ENCODE results near the gene SF3A1. TPM values are rescaled to one million over a fixed set of nuclear protein-coding genes. Genes with fewer than 3 reads are reported as not detected.

SF3A1 gene
- total and polyA plus RNA-seq, 2 of the 8 experiments (the other 6 are each of a cell fraction or from before 2014, with no cell fraction given) = 27.8 to 285 TPM

DNA sequence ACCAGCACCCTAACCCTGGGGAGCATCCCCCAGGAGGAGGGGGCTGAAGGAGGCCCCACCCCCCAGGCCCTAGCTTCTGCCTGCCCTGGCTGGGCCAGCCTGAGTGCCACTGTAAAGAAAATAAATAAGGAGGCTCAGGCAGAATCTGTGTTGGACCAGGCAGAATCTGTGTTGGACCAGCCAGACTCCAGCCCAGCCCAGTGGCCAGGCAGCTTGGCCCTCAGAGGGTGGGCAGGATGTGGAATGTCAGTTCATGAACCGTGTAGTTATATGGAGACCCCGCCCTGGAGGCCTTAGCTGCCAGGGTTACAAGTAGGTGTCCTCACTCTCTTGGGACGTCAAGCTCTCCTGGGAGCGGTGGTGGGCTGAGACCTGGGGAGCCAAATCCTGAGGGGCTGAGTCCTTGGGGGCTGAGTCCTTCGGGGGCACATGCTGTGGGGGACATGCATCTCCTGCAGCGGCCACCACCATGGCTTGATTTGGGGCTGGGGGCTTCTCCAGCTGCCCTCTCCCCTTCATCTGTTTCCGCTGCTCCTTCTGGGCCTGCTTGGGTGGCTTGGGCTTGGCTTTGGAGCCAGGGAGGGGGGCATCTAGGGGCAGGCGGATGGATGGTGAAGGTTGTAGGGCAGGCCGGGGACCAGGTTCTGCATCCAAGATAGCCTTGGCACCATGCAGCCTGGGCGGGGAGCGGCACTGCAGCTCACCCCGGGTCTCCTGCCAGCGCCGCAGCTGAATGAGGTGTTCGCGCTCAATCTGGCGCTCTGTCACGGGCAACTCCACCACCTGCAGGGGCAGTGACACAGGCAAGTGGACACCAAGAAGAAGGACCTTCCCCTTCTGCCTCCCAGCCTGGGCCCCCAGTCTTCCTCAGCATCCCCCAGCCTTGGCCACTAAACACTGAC lies 64.4 kb downstream of the SF3A1 start:
- H3K79me2 ChIP-seq (ENCODE audit: control insufficient read depth in 1 of 2, insufficient read depth in 2 of 2, low read length in 2 of 2) = no peaks in the 10 kb centered on the region
- no peak overlapping the region for H4K91ac ChIP-seq (replicated peaks; ENCODE audit: insufficient read length, low read length)
- no peak overlapping the region for H4K8ac ChIP-seq (ENCODE audit: extremely low read depth, insufficient read depth, low read length)
- H4K20me1 ChIP-seq (replicated peaks in 1 of 2; ENCODE audit: control insufficient read depth in 1 of 2, insufficient read depth in 2 of 2, low read length in 2 of 2) = peaks cover 0 to 2% of the 10 kb centered on the region in 2 experiments
- no peak overlapping the region for H3K18ac ChIP-seq (ENCODE audit: extremely low read depth, low read length)
- TF ChIP-seq, protein P1, sequence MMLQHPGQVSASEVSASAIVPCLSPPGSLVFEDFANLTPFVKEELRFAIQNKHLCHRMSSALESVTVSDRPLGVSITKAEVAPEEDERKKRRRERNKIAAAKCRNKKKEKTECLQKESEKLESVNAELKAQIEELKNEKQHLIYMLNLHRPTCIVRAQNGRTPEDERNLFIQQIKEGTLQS (IDR thresholded peaks at IDR 0.05; ENCODE audit: insufficient read depth, low read depth, low read length) = no peak
- TF ChIP-seq RAD21 (IDR thresholded peaks at IDR 0.05 in 1 of 2, conservative IDR thresholded peaks at IDR 0.05 in 1 of 2; ENCODE audit: low read depth in 2 of 2, low read length in 2 of 2) = no peak
- TF ChIP-seq SAP30 (IDR thresholded peaks at IDR 0.05; ENCODE audit: insufficient read depth, insufficient replicate concordance, low read length) = no peak
- TF ChIP-seq EGR1 (IDR thresholded peaks at IDR 0.05; ENCODE audit: borderline replicate concordance, low read depth, low read length) = no peak
- no peak for TF ChIP-seq FOSL1 (IDR thresholded peaks at IDR 0.05; ENCODE audit: insufficient read depth, low read depth, low read length)
- no peak for TF ChIP-seq BCL11A (IDR thresholded peaks at IDR 0.05; ENCODE audit: low read depth in 2 of 2, low read length in 2 of 2)
- TF ChIP-seq RXRA (IDR thresholded peaks at IDR 0.05; ENCODE audit: insufficient read depth, low read depth, low read length) = no peak
- no peaks in the 10 kb centered on the region for H3K9me3 ChIP-seq (ENCODE audit: insufficient read depth in 2 of 2, low read depth in 1 of 2, low read length in 1 of 2)
- no peak overlapping the region for H3K4me3 ChIP-seq (ENCODE audit: extremely low read depth in 1 of 4, insufficient read depth in 2 of 4, low read depth in 3 of 4, low read length in 4 of 4)
- no peak overlapping the region for H3K4me2 ChIP-seq (ENCODE audit: insufficient read depth in 1 of 2, low read depth in 2 of 2, low read length in 2 of 2)
- no peak overlapping the region for H2BK120ac ChIP-seq (replicated peaks; ENCODE audit: low read depth, low read length)
- H3K4me1 ChIP-seq (replicated peaks in 1 of 4; ENCODE audit: control insufficient read depth in 3 of 4, insufficient read depth in 4 of 4, low read length in 3 of 4) = peaks cover 0 to 19% (median 14%) of the 10 kb centered on the region in 4 experiments; a peak in 6 of 7 replicates
- H2BK15ac ChIP-seq (ENCODE audit: low read length) = no peak overlapping the region
- no peak overlapping the region for H2BK5ac ChIP-seq (ENCODE audit: low read depth, low read length)
- POLR2A ChIA-PET (ENCODE audit: partially characterized antibody) = interaction anchor here (0.9 to 1.3 kb wide), 4 partner anchors 9 to 132 kb away, joined by 3 read pairs; partner anchors contain the start of genes CCDC157 and SF3A1
- H3K27ac ChIP-seq (ENCODE audit: low read depth, low read length) = no peak overlapping the region
- H3K27me3 ChIP-seq (replicated peaks in 1 of 4; ENCODE audit: control insufficient read depth in 3 of 4, extremely low read depth in 1 of 4, insufficient read depth in 3 of 4, low read length in 3 of 4) = no peaks in the 10 kb centered on the region
- no peak overlapping the region for H3K9ac ChIP-seq (replicated peaks in 1 of 4; ENCODE audit: extremely low read depth in 1 of 4, low read depth in 3 of 4, low read length in 3 of 4)
- H2BK20ac ChIP-seq (ENCODE audit: low read length) = no peak overlapping the region
- WGBS, 2 experiments (ENCODE audit: extremely low coverage in 1 of 2, insufficient coverage in 1 of 2, insufficient read length in 1 of 2, insufficient replicate concordance in 2 of 2, low coverage in 1 of 2, low lambda C conversion rate in 2 of 2, missing lambda C conversion rate in 1 of 2) = 81% methylated on average over 14 of the region's 18 CpGs; no CpG with 5 or more reads in 1 of the 2 experiments
- H3K23me2 ChIP-seq (ENCODE audit: low read depth, low read length) = peaks cover 12% of the 10 kb centered on the region; the same call in 1 of the 2 replicates
- no peak overlapping the region for H2AFZ ChIP-seq (ENCODE audit: low read length)
- H3K79me1 ChIP-seq (ENCODE audit: low read depth, low read length) = no peaks in the 10 kb centered on the region
- H2BK12ac ChIP-seq (ENCODE audit: low read depth, low read length) = no peak overlapping the region
- no peak overlapping the region for H3K56ac ChIP-seq (replicated peaks; ENCODE audit: insufficient read length, low read depth, low read length)
- no peaks in the 10 kb centered on the region for H3K36me3 ChIP-seq (ENCODE audit: control insufficient read depth in 2 of 4, insufficient read depth in 4 of 4, low read length in 3 of 4)
- H3K23ac ChIP-seq (ENCODE audit: insufficient read length) = no peak overlapping the region
- no peak overlapping the region for H2AK5ac ChIP-seq (ENCODE audit: low read depth, low read length)
- no peak overlapping the region for H3K14ac ChIP-seq (ENCODE audit: insufficient read length)
- DNase-seq (ENCODE audit: low read depth in 1 of 2, low spot score in 2 of 2) (no peak), FAIRE-seq (no peak)
- CTCF ChIA-PET (ENCODE audit: partially characterized antibody) = interaction anchor here (0.8 to 9.1 kb wide), 3 partner anchors 9 to 31 kb away, joined by 3 to 203 read pairs (median 48); partner anchors contain the start of gene TBC1D10A
- H4K5ac ChIP-seq (ENCODE audit: insufficient read length, low read depth, low read length) = no peak overlapping the region
- no peak overlapping the region for H3K4ac ChIP-seq (replicated peaks; ENCODE audit: insufficient read length, low read depth, low read length)
